Lung (tissue), 12 donors: ENCODE measurements around the gene PRPF38B. TPM values are rescaled to one million over a fixed set of nuclear protein-coding genes. Genes with fewer than 3 reads are reported as not detected.

ENCODE experiments used
- ATAC-seq: fragments of 200-7000 bp; cut with Tn5 transposase; one replicate; pipeline ENCODE4 v1.9.1; 2020; ENCODE audit warnings: moderate number of reproducible peaks; ENCODE audit not compliant: insufficient read depth, low FRiP score
- DNase-seq, 3 donors: peaks; one replicate each; pipeline ENCODE4 v3.0.0-alpha.2; 2013 to 2017
- H3K27ac ChIP-seq, 2 donors: one replicate each; pipeline ENCODE4 v1.5.1; 2013; ENCODE audit warnings: mild to moderate bottlenecking in 2 of 2, moderate library complexity in 2 of 2, control low read depth in 1 of 2, inconsistent platforms in 1 of 2, low read depth in 1 of 2, low read length in 1 of 2
- H3K27me3 ChIP-seq, 3 donors: one replicate each; pipeline ENCODE4 v1.5.1; 2013; ENCODE audit warnings: low read length in 2 of 3; ENCODE audit not compliant: control insufficient read depth in 3 of 3, insufficient read depth in 3 of 3
- H3K36me3 ChIP-seq, 4 donors: one replicate each; pipeline ENCODE4 v1.5.1; 2013; ENCODE audit warnings: low read length in 4 of 4, mild to moderate bottlenecking in 1 of 4, moderate library complexity in 1 of 4; ENCODE audit not compliant: control insufficient read depth in 4 of 4, insufficient read depth in 4 of 4
- H3K4me1 ChIP-seq, 5 donors: one replicate each; pipeline ENCODE4 v1.5.1; 2013; ENCODE audit warnings: low read length in 5 of 5, mild to moderate bottlenecking in 2 of 5, moderate library complexity in 1 of 5; ENCODE audit not compliant: control insufficient read depth in 5 of 5, insufficient read depth in 5 of 5
- H3K4me3 ChIP-seq: one replicate; pipeline ENCODE4 v1.5.1; 2013; ENCODE audit warnings: mild to moderate bottlenecking, control low read depth, moderate library complexity
- H3K9ac ChIP-seq, 2 donors: one replicate each; pipeline ENCODE4 v1.5.1; 2013; ENCODE audit warnings: low read length in 2 of 2, control low read depth in 1 of 2; ENCODE audit not compliant: insufficient read depth in 1 of 2
- H3K9me3 ChIP-seq, 4 donors: one replicate each; pipeline ENCODE4 v1.5.1; 2013; ENCODE audit warnings: low read length in 3 of 4, mild to moderate bottlenecking in 1 of 4, moderate library complexity in 1 of 4; ENCODE audit not compliant: control insufficient read depth in 4 of 4, insufficient read depth in 3 of 4
- CTCF ChIP-seq: IDR thresholded peaks from 2 replicates; pipeline ENCODE4 v1.5.1; 2012; ENCODE audit warnings: mild to moderate bottlenecking; ENCODE audit errors: control extremely low read depth, extremely low read depth
- WGBS, 2 donors: extraction: QIAGEN DNeasy Blood & Tissue Kit; methylation state at CpG; one replicate each; pipeline ENCODE4 v1.1.7; 2013; 5-methylcytosine and 5-hydroxymethylcytosine counted together
- polyA plus RNA-seq, 2 donors: library from polyadenylated mRNA; stranded (reverse); fragments of 200-250 nt; gene quantifications; one replicate each; pipeline ENCODE4 v1.2.1, GENCODE V29; 2013
- total RNA-seq, 2 donors: library from RNA; depleted of rRNA in 1 of 2; stranded (reverse); fragments of >200 nt in 1 of 2; gene quantifications; one replicate each; pipeline ENCODE4 v1.2.1, GENCODE V29; 2014 to 2021
- donor health status: control.
- donor health status: control.
- donor health status: Bipolar disorder and iron deficiency.
- donor health status: healthy.
- donor health status: DM: yes; HTN: yes; CAD: no.

PRPF38B gene
- total and polyA plus RNA-seq, 4 donors: 26.8 to 38.3 (median 29.8) TPM

- no peaks in the 10 kb centered on the region for H3K9me3 ChIP-seq
- peaks cover 1 to 28% (median 4%) of the 10 kb centered on the region in 5 donors for H3K4me1 ChIP-seq
- peak overlapping the region; percentile 95 to 99 for H3K27ac ChIP-seq
- H3K4me3 ChIP-seq: peak overlapping the region; percentile 90
- ATAC-seq (no peak), DNase-seq (no peak)
- peaks cover 0 to 6% (median 2%) of the 10 kb centered on the region in 4 donors for H3K36me3 ChIP-seq
- no peaks in the 10 kb centered on the region for H3K27me3 ChIP-seq
- WGBS, 2 donors: 16 to 18% methylated on average over 12 of the region's 12 CpGs
- peak overlapping the region; percentile 93 to 95 for H3K9ac ChIP-seq
- TF ChIP-seq CTCF: no peak
Measured at GRCh38 chr1:108691128-108691941, 775 bp upstream of the PRPF38B start.

GRCh38 chr1:108692724-108693655 lies 880 bp downstream of the PRPF38B start:
- H3K4me3 ChIP-seq: peak overlapping the region; percentile 90
- no peak for TF ChIP-seq CTCF
- DNase-seq (peak; percentile 78 to 89 (median 85)), ATAC-seq (peak; percentile 51)
- peak overlapping the region; percentile 83 to 93 for H3K9ac ChIP-seq
- H3K36me3 ChIP-seq: peaks cover 3 to 18% (median 11%) of the 10 kb centered on the region in 4 donors
- peaks cover 1 to 28% (median 4%) of the 10 kb centered on the region in 5 donors for H3K4me1 ChIP-seq
- H3K27ac ChIP-seq: peak overlapping the region; percentile 95 to 99
- no peaks in the 10 kb centered on the region for H3K27me3 ChIP-seq
- 1% methylated on average over 36 of the region's 36 CpGs for WGBS, 2 donors
- H3K9me3 ChIP-seq: no peaks in the 10 kb centered on the region

- TF ChIP-seq CTCF: no peak
- DNase-seq: no peak
- 28 to 56% methylated on average over 5 of the region's 5 CpGs for WGBS, 2 donors
- H3K4me1 ChIP-seq: peaks cover 1 to 28% (median 4%) of the 10 kb centered on the region in 5 donors
- H3K9ac ChIP-seq: peak overlapping the region in 1 of 2 donors; percentile 27
- no peaks in the 10 kb centered on the region for H3K9me3 ChIP-seq
- H3K4me3 ChIP-seq: no peak overlapping the region
- ATAC-seq: no peak
- H3K36me3 ChIP-seq: peaks cover 6 to 41% (median 30%) of the 10 kb centered on the region in 4 donors
- no peaks in the 10 kb centered on the region for H3K27me3 ChIP-seq
- H3K27ac ChIP-seq: no peak overlapping the region
Measured at GRCh38 chr1:108695535-108695934, 3.4 kb downstream of the PRPF38B start.
